IMR-90 (cell line): ENCODE results near the gene UBN1. TPM values are rescaled to one million over a fixed set of nuclear protein-coding genes. Genes with fewer than 3 reads are reported as not detected.

ENCODE experiments used
- ATAC-seq: fragments of 200-7000 bp; cut with Tn5 transposase; 2 replicates; pipeline ENCODE4 v1.9.1; 2020; ENCODE audit warnings: low read depth, mild to moderate bottlenecking, moderate library complexity
- BruUV-seq: library from RNA; stranded (reverse); fragments of 400-500 nt; replicated peaks from 2 replicates; lab custom pipeline; 2021; lab: Mats Ljungman, UMichigan
- CTCF ChIA-PET: fragments of 300-600 bp; formaldehyde crosslinking; extraction: SDS; loops from one replicate; lab custom pipeline; 2021; ENCODE audit warnings: antibody characterized with exemption; lab: Yijun Ruan, JAX
- POLR2A ChIA-PET: fragments of 300-600 bp; sonication (Branson Sonifier 250); formaldehyde crosslinking; loops from one replicate; lab custom pipeline; 2022; ENCODE audit warnings: antibody characterized with exemption; ENCODE audit not compliant: unreplicated experiment; lab: Charles Lee
- DNase-seq: peaks from one replicate; pipeline ENCODE4 v3.0.0; 2013
- H2AFZ ChIP-seq: replicated peaks from 2 replicates; pipeline ENCODE3; 2013; ENCODE audit warnings: low read length, mild to moderate bottlenecking; ENCODE audit not compliant: poor library complexity
- H2AK5ac ChIP-seq: 2 replicates; pipeline ENCODE4 v1.6.1; 2013; ENCODE audit warnings: low read depth, low read length, inconsistent platforms
- H2AK9ac ChIP-seq: replicated peaks from 2 replicates; pipeline ENCODE3; 2013; ENCODE audit warnings: mild to moderate bottlenecking, low read depth, low read length, moderate library complexity; ENCODE audit not compliant: poor library complexity
- H2BK120ac ChIP-seq: 2 replicates; pipeline ENCODE4 v1.6.1; 2013; ENCODE audit warnings: low read depth, low read length, inconsistent platforms
- H2BK15ac ChIP-seq: 3 replicates; pipeline ENCODE4 v1.6.1; 2013; ENCODE audit warnings: low read depth, low read length, inconsistent platforms
- H2BK20ac ChIP-seq: 2 replicates; pipeline ENCODE4 v1.6.1; 2013; ENCODE audit warnings: low read depth, mild to moderate bottlenecking, inconsistent platforms, low read length, moderate library complexity
- H2BK5ac ChIP-seq: 2 replicates; pipeline ENCODE4 v1.6.1; 2013; ENCODE audit warnings: mild to moderate bottlenecking, low read depth, low read length, inconsistent platforms; ENCODE audit not compliant: poor library complexity, severe bottlenecking
- H3K14ac ChIP-seq: replicated peaks from 2 replicates; pipeline ENCODE4 v1.6.1; 2013; ENCODE audit warnings: low read depth, low read length, inconsistent platforms
- H3K18ac ChIP-seq: 2 replicates; pipeline ENCODE4 v1.6.1; 2013; ENCODE audit warnings: low read depth, low read length, control low read depth
- H3K23ac ChIP-seq: 2 replicates; pipeline ENCODE4 v1.6.1; 2013; ENCODE audit warnings: low read depth, low read length, inconsistent platforms
- H3K27ac ChIP-seq: 2 replicates; pipeline ENCODE4 v1.5.1; 2013; ENCODE audit warnings: mild to moderate bottlenecking, control low read depth, low read length; ENCODE audit not compliant: insufficient read depth
- H3K27me3 ChIP-seq: 2 replicates; pipeline ENCODE4 v1.6.1; 2013; ENCODE audit warnings: low read length; ENCODE audit not compliant: control insufficient read depth, insufficient read depth
- H3K36me3 ChIP-seq: 2 replicates; pipeline ENCODE4 v1.6.1; 2013; ENCODE audit warnings: low read length, mixed read lengths; ENCODE audit not compliant: control insufficient read depth, insufficient read depth
- H3K4ac ChIP-seq: 2 replicates; pipeline ENCODE4 v1.6.1; 2013; ENCODE audit warnings: low read depth, low read length, inconsistent platforms
- H3K4me1 ChIP-seq: 2 replicates; pipeline ENCODE4 v1.6.1; 2013; ENCODE audit warnings: low read length, mixed read lengths; ENCODE audit not compliant: control insufficient read depth, insufficient read depth
- H3K4me2 ChIP-seq: 2 replicates; pipeline ENCODE4 v1.6.1; 2013; ENCODE audit warnings: low read depth, mild to moderate bottlenecking, control low read depth, low read length, moderate library complexity
- H3K4me3 ChIP-seq: 2 replicates; pipeline ENCODE4 v1.5.1; 2013; ENCODE audit warnings: low read depth, mild to moderate bottlenecking, control low read depth, low read length, moderate library complexity; ENCODE audit not compliant: insufficient read depth
- H3K56ac ChIP-seq: 2 replicates; pipeline ENCODE4 v1.6.1; 2013; ENCODE audit warnings: low read length, inconsistent platforms; ENCODE audit not compliant: insufficient read depth; ENCODE audit errors: extremely low read depth
- H3K79me1 ChIP-seq, 2 experiments: 2 replicates each; pipeline ENCODE4 v1.6.1; 2013; ENCODE audit warnings: low read length in 2 of 2, inconsistent platforms in 1 of 2, low read depth in 1 of 2
- H3K9ac ChIP-seq: 2 replicates; pipeline ENCODE4 v1.6.1; 2013; ENCODE audit warnings: low read depth, low read length, control low read depth
- H3K9me1 ChIP-seq: 2 replicates; pipeline ENCODE4 v1.6.1; 2013; ENCODE audit warnings: low read length, inconsistent platforms; ENCODE audit not compliant: insufficient read depth
- H3K9me3 ChIP-seq: 2 replicates; pipeline ENCODE4 v1.6.1; 2013; ENCODE audit warnings: low read length; ENCODE audit not compliant: control insufficient read depth, insufficient read depth
- H4K20me1 ChIP-seq: 2 replicates; pipeline ENCODE4 v1.6.1; 2013; ENCODE audit warnings: low read length, inconsistent platforms; ENCODE audit not compliant: insufficient read depth
- H4K5ac ChIP-seq: 2 replicates; pipeline ENCODE4 v1.6.1; 2013; ENCODE audit warnings: mild to moderate bottlenecking, low read depth, low read length, control low read depth
- H4K8ac ChIP-seq, 2 experiments: 2 replicates each; pipeline ENCODE4 v1.6.1; 2013; ENCODE audit warnings: low read depth in 2 of 2, low read length in 2 of 2, control low read depth in 1 of 2, inconsistent platforms in 1 of 2
- H4K91ac ChIP-seq: 2 replicates; pipeline ENCODE4 v1.6.1; 2013; ENCODE audit warnings: low read depth, low read length, inconsistent platforms; ENCODE audit not compliant: insufficient read depth
- CEBPB ChIP-seq: IDR thresholded peaks from 2 replicates; pipeline ENCODE4 v1.6.1; 2012; ENCODE audit warnings: low read depth, low read length, improper control_type of control experiment
- CHD1 ChIP-seq: IDR thresholded peaks from 2 replicates; pipeline ENCODE4 v1.6.1; 2012; ENCODE audit warnings: low read depth, low read length, improper control_type of control experiment
- WGBS, 2 experiments: methylation state at CpG; one replicate each; pipeline versions ENCODE4 v1.1.5 to v1.1.7; 2013; ENCODE audit warnings: missing lambda C conversion rate in 2 of 2; ENCODE audit not compliant: insufficient read length in 1 of 2; ENCODE audit errors: extremely low coverage in 2 of 2; 5-methylcytosine and 5-hydroxymethylcytosine counted together
- dilution Hi-C: fragments of 300-500 bp; cut with HindIII; formaldehyde crosslinking; loops from one replicate; pipeline ENCODE4 v1.14.3; 2018; ENCODE audit warnings: low sequenced_read_pairs; ENCODE audit not compliant: unreplicated experiment
- in situ Hi-C: fragments of 300-500 bp; cut with MboI; formaldehyde crosslinking; loops from 3 replicates; pipeline ENCODE4 v1.14.3; 2019; ENCODE audit warnings: low sequenced_read_pairs, inconsistent platforms, mixed read lengths
- intact Hi-C: fragments of 100-400 bp; cut with micrococcal nuclease; formaldehyde crosslinking; loops from 2 replicates; pipeline ENCODE4 v1.10.0; 2022
- polyA plus RNA-seq, 3 experiments: library from polyadenylated mRNA; depleted of rRNA; stranded (reverse); fragments of >200 nt; gene quantifications; 2 replicates each; pipeline ENCODE4 v1.2.3, GENCODE V29; 2012; ENCODE audit warnings: low replicate concordance in 1 of 3
- total RNA-seq: library from RNA; depleted of rRNA; stranded (reverse); fragments of >200 nt; gene quantifications from 2 replicates; pipeline ENCODE4 v1.2.3, GENCODE V29; 2012

UBN1 gene
- total and polyA plus RNA-seq, 2 of the 4 experiments (the other 2 are of a cell fraction), result 5.7 to 16.3 TPM

- in situ Hi-C loops, result no loop called here
Observed at GRCh38 chr16:4920826-4921225, 73.5 kb downstream of the UBN1 start.

More at GRCh38 chr16:4920826-4921225, 73.5 kb downstream of the UBN1 start:
- Histone ChIP-seq H3K9me3 (no peaks in the 10 kb centered on the region; the same call in 1 of the 2 replicates), H2AK5ac (no peak overlapping the region), H2AK9ac (no peak overlapping the region), H2BK120ac (no peak overlapping the region), H4K5ac (no peak overlapping the region), H3K27ac (no peak overlapping the region), H3K27me3 (peaks cover 21% of the 10 kb centered on the region), H2BK15ac (no peak overlapping the region), H3K14ac (no peak overlapping the region), H3K79me1 (no peaks in the 10 kb centered on the region), H3K4me3 (no peak overlapping the region), H2BK20ac (no peak overlapping the region), H3K4me2 (no peak overlapping the region), H3K36me3 (no peaks in the 10 kb centered on the region), H3K18ac (no peak overlapping the region), H4K20me1 (no peaks in the 10 kb centered on the region), H3K4ac (no peak overlapping the region), H3K56ac (no peak overlapping the region), H2BK5ac (no peak overlapping the region), H4K91ac (no peak overlapping the region), H3K4me1 (peaks cover 10% of the 10 kb centered on the region), H3K9ac (no peak overlapping the region), H3K23ac (no peak overlapping the region), H4K8ac (no peak overlapping the region), H3K9me1 (no peaks in the 10 kb centered on the region), H2AFZ (peak overlapping the region; percentile 48)
- DNase-seq, result peak; percentile 49
- WGBS, 2 experiments, result 49% methylated on average over 4 of the region's 5 CpGs; no CpG with 5 or more reads in 1 of the 2 experiments
- POLR2A ChIA-PET, result no interaction called here
- CTCF ChIA-PET, result no interaction called here
- no TSS peak for BruUV-seq
- TF ChIP-seq CEBPB (0 out of 2 replicates have a peak, but pooled peaks have one; percentile 40), CHD1 (no peak)
- ATAC-seq, result peak; percentile 42
- dilution Hi-C loops, result no loop called here
- intact Hi-C loops, result no loop called here
